ENCODE data around the gene THSD7B. TPM values are rescaled to one million over a fixed set of nuclear protein-coding genes. Genes with fewer than 3 reads are reported as not detected.

THSD7B gene
- total RNA-seq, 1 donor from 2014 or later: not detected

- ATAC-seq (ENCODE audit: low read depth) (no peak), DNase-seq (no peak)
- H3K4me3 Mint-ChIP-seq: no peak overlapping the region
- no peak for TF ChIP-seq CTCF (IDR thresholded peaks at IDR 0.05)
- H3K36me3 Mint-ChIP-seq (ENCODE audit: low read depth): no peaks in the 10 kb centered on the region
- no peaks in the 10 kb centered on the region for H3K27me3 Mint-ChIP-seq
- ChIA-PET POLR2A (no interaction called here), CTCF (no interaction called here)
- intact Hi-C loops (cut with micrococcal nuclease): no loop called here
- no peaks in the 10 kb centered on the region for H3K4me1 Mint-ChIP-seq
- no peak overlapping the region for H3K27ac Mint-ChIP-seq
- no peaks in the 10 kb centered on the region for H3K9me3 Mint-ChIP-seq
Measured at GRCh38 chr2:136798766-136799165, 33.4 kb downstream of the THSD7B start.

- no peak for TF ChIP-seq CTCF (IDR thresholded peaks at IDR 0.05)
Measured at GRCh38 chr2:136801661-136802060, 36.3 kb downstream of the THSD7B start.

GRCh38 chr2:136809998-136810397 lies 44.7 kb downstream of the THSD7B start:
- Mint-ChIP-seq H3K27ac (no peak overlapping the region), H3K4me1 (no peaks in the 10 kb centered on the region), H3K27me3 (no peaks in the 10 kb centered on the region), H3K4me3 (no peak overlapping the region), H3K9me3 (no peaks in the 10 kb centered on the region), H3K36me3 (ENCODE audit: low read depth) (no peaks in the 10 kb centered on the region)
- no peak for DNase-seq
- ATAC-seq (ENCODE audit: low read depth): no peak
- POLR2A ChIA-PET: no interaction called here
- intact Hi-C loops (cut with micrococcal nuclease): no loop called here
- CTCF ChIA-PET: no interaction called here
- TF ChIP-seq CTCF (IDR thresholded peaks at IDR 0.05): no peak

More at GRCh38 chr2:136801661-136802060, 36.3 kb downstream of the THSD7B start:
- ChIA-PET POLR2A (no interaction called here), CTCF (no interaction called here)
- Mint-ChIP-seq H3K36me3 (ENCODE audit: low read depth) (no peaks in the 10 kb centered on the region), H3K9me3 (no peaks in the 10 kb centered on the region), H3K4me3 (no peak overlapping the region), H3K4me1 (no peaks in the 10 kb centered on the region), H3K27ac (no peak overlapping the region), H3K27me3 (no peaks in the 10 kb centered on the region)
- intact Hi-C loops (cut with micrococcal nuclease): no loop called here
- DNase-seq: no peak
- ATAC-seq (ENCODE audit: low read depth): no peak

- ChIA-PET POLR2A (no interaction called here), CTCF (no interaction called here)
- Mint-ChIP-seq H3K27me3 (no peaks in the 10 kb centered on the region), H3K27ac (no peak overlapping the region), H3K4me3 (no peak overlapping the region), H3K9me3 (no peaks in the 10 kb centered on the region), H3K4me1 (no peaks in the 10 kb centered on the region), H3K36me3 (ENCODE audit: low read depth) (no peaks in the 10 kb centered on the region)
- no peak for DNase-seq
- ATAC-seq (ENCODE audit: low read depth): no peak
- no peak for TF ChIP-seq CTCF (IDR thresholded peaks at IDR 0.05)
- intact Hi-C loops (cut with micrococcal nuclease): no loop called here
Measured at GRCh38 chr2:136818839-136819238, 53.5 kb downstream of the THSD7B start.

- POLR2A ChIA-PET: no interaction called here
- no peak for DNase-seq
- no peaks in the 10 kb centered on the region for H3K4me1 Mint-ChIP-seq
- ATAC-seq (ENCODE audit: low read depth): no peak
- H3K4me3 Mint-ChIP-seq: no peak overlapping the region
- no peaks in the 10 kb centered on the region for H3K27me3 Mint-ChIP-seq
- no peak overlapping the region for H3K27ac Mint-ChIP-seq
- no peak for TF ChIP-seq CTCF (IDR thresholded peaks at IDR 0.05)
- CTCF ChIA-PET: no interaction called here
- H3K36me3 Mint-ChIP-seq (ENCODE audit: low read depth): no peaks in the 10 kb centered on the region
- H3K9me3 Mint-ChIP-seq: no peaks in the 10 kb centered on the region
- intact Hi-C loops (cut with micrococcal nuclease): no loop called here
Measured at GRCh38 chr2:136823291-136823690, 57.9 kb downstream of the THSD7B start.
